Kidney capillary endothelial cell (primary cell): ENCODE results near the gene ACBD7.
A peak's percentile ranks its signal among the peaks of the same experiment; 100 is the strongest.

Experiments used
- DNase-seq: peaks from one replicate; pipeline ENCODE4 v3.0.0-alpha.2; 2018; ENCODE audit warnings: low spot score

ACBD7 gene

DNA sequence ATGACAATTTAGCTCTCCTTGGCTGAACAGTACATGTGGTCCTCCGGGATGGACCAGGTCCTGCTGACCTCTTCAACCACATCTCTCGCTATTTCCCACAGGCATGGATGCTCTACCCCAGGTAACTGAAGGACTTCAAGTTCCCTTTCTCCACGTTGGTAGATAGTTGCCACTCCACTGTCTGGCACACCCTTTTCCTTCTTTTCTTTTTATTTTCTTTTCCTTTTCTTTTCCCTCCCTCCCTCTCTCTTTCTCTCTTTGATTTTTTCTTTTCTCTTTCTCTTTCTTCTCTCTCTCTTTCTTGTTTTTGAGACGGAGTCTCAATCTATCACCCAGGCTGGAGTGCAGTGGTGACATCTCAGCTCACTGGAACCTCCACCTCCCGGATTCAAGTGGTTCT is 2.8 kb upstream of the ACBD7 start:
- no peak for DNase-seq

DNA sequence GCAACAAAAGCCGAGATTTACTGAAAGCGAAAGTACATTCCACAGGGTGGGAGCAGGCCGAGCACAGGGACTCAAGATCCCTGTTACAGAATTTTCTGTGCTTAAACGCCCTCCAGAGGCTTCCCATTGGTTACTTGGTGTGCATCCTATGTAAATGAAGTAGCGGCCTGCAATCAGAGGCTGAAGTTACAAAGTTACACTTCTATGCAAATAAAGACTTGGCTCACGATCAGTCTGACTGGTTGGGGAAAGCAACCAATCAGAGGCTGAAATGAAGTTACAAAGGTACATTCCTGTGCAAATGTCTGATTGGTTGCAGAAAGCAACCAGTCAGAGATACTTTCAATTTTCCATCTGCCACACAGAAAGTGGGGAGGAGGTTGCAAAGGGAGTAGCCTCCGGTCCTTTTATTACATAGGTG is 4.1 kb downstream of the ACBD7 start:
- peak; percentile 74 for DNase-seq

DNA sequence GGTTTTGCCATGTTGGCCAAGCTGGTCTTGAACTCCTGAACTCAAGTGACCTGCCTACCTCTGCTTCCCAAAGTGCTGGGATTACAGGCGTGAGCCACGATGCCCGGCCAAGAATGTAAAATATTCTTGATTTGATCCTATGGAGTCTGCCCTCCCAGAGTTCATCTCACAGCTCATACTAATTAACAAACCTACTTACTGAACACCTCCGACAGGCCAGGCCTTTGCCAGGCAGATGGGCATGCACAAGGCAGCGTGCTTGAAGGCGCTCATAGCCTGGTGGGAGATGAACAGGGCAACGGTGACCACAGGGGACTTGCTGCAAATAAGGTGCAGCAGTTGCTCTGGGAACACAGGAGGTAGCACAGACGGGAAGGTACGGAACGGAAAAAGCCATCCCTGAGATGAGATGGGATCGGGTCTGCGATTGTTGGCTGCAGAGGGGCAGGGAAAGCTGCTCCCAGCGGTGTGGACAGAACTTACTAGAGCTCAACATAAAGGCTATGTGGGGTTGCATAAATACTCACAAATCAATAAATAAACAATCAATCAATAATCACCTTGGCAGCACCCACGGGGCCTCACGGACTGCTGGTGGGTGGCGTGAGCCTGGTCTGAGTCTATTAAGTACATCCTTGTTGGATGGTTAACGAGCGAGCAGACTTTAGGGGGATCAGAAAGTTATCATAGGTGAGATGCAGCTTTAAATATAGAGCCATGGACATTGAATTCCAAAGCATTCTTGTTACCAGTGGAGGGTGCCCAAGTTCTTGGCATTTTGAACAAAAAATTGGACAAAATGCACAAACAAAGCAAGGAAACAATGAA is 4.7 kb downstream of the ACBD7 start:
- no peak for DNase-seq

DNA sequence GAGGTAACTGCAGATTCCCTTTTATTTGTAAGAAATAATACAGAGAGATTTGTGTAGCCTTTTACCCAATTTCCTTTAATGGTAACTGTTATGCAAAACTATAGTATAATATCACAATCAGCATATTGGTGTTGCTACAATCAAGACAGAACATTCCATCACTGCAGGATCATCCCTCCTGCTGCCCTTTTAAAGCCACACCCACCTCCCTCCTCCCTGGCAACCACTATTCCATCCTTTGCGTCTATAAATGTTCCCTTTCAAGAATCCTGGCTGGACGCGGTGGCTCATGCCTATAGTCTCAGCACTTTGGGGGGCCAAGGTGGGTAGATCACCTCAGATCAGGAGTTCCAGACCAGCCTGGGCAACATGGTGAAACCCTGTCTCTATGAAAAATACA is 13.2 kb downstream of the ACBD7 start:
- no peak for DNase-seq

DNA sequence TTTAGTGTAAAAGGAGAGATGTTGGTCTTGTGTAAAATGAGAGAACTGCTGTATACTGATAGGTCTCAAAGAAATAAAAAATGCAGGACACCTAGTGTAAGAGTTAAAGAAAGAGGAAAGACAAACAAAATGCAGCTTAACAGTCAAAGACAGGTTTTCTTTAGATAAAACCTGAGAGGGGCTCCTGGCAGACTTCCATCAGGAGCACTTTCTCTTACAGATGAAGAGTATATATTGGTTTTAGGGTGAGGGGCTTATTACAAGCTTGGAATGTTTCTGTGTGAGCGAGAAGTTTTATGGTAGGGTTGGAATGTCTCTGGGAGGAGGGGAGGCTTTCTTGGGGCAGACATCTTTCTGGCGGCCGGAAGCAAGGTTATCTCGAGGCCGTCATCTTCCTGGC is 16.2 kb downstream of the ACBD7 start:
- DNase-seq, result no peak

DNA sequence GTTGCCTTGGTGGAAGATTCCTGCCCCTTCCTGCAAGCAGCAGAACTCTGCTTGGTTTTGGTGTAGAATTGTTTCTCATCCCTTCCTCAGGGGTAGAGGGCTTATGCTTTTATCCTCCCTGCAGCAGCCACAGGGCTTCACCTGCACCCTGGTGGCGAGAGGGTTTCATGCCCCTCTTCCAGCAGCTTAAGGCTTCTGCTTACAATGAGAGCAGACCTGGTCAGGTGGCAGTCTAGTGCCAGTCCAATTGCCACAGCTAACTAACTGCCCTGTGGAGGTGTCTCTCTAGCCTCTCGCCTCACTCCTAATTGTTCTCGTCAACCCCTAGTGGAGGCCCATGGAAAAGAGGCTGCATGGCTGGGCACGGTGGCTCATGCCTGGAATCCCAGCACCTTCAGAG is 19.3 kb downstream of the ACBD7 start:
- no peak for DNase-seq

DNA sequence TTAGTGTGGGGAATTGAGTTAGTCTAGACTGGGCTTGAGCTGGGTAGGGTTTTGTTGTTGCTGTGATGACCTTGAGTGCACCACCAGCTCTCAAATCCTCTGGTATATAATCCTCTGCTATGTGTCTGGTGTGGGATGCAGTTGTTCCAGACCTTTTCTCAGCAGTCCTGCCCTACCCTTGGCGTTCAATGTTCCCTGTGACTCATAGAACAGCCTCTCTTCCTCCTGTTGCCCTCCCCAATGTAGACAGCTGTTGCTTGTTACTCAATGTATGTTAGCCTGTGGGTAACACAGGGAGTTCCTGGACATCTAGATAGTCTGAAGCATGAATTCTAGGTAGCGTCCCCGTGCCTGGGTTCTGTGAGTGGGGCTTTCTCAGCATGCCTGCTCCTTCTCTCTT is 19.8 kb downstream of the ACBD7 start:
- DNase-seq, result no peak

DNA sequence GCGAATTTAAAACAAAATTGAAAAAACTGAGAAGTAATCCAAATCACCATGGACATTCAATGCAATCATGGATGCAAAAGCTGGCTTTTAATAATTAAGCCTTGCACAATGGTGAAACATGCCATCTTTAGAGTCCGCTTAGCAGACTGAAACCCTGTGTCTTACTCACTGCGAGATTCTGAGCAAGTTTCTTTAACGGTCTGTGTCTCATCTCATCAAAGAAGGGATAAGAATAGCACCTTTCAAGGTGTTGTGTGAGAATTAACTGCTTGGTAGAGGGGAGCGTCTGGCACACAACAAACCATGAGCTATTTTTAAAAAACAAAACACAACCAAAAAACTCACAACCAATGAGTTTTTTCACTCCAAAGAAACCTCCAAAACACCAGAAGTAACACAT is 21.4 kb downstream of the ACBD7 start:
- DNase-seq, result no peak

DNA sequence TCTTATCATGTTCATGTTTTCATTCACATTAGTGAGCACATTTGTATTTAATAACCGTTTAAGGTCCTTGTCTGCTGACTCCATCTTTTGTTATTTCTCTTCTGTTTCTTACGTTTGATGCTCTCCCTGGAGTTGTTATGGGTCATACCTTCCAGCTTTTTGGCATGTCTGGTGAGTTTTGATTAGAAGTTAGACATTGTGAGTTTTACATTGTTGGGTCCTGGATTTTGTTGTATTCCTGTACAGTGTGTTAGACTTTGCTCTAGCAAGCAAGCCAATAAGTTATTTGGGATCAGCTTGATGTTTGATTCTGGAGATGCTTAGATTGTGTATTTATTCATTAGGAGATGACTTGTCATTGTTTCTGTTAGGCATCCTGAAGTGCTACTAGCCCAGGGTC is 27.9 kb downstream of the ACBD7 start:
- DNase-seq, result no peak

DNA sequence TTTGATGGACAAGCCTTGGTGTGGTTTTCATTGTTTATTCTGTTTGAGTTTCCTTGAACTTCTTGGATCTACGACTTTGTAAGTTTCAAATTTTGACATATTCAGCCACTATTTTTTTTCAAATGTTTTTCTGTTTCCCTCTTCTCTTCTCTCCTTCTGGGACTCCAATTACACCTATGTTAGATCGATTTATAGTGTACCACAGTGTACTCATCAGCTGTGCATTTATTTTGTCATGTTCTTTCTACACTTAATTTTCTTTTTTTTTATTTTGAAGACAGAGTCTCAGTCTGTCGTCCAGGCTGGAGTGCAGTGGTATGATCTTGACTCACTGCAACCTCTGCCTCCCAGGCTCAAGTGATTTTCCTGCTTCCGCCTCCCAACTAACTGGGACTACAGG is 28.7 kb downstream of the ACBD7 start:
- DNase-seq, result no peak

DNA sequence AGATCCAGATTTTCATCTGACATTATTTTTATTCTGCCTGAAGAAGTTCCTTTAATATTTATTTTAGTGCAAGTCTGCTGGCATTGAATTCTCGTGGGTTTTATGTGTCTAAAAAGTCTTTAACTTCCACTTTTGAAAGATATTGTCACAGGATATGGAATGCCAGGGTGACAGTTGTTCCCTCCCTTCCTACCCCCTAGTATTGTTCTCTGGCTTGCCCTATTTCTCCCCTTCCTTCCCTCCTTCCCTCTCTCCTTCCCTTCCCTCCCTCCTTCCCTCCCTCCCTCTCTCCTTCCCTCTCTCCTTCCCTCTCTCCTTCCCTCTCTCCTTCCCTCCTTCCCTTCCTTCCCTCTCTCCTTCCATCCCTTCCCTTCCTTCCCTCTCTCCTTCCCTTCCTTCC is 29.9 kb downstream of the ACBD7 start:
- DNase-seq, result no peak

DNA sequence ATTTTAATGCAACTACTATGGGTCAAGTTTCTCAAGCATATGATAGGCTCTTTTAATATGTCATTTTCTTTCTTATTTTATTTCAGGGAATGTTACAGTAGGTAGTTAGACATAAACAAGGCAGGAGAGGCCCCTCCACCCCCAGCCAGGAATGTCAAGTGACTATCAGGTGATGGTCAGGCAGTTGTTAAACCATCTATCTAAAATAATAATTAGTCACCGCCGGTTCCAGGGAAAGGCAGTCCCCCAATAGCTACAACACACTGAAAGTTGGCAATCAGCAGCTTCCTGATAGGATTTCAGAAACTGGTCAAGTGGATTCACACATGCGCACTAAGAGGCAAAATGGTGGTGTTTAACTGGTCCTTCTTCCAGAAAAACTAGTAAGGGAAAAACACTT is 35.5 kb downstream of the ACBD7 start:
- no peak for DNase-seq

DNA sequence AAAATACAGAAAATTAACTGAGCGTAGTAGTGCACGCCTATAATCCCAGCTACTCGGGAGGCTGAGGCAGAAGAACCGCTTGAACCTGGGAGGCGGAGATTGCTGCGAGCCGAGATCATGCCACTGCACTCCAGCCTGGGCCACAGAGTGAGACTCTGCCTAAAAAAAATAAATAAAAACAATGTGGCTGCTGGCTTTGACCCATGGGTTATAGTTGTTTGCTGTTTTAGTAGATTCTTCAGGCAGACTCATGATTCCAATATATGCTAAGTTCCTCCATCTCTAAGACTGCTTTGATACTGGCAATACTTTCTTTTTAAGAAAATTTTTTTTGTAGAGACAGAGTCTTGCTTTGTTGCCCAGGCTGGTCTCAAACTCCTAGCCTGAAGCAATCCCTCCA is 36.5 kb downstream of the ACBD7 start:
- DNase-seq, result no peak

DNA sequence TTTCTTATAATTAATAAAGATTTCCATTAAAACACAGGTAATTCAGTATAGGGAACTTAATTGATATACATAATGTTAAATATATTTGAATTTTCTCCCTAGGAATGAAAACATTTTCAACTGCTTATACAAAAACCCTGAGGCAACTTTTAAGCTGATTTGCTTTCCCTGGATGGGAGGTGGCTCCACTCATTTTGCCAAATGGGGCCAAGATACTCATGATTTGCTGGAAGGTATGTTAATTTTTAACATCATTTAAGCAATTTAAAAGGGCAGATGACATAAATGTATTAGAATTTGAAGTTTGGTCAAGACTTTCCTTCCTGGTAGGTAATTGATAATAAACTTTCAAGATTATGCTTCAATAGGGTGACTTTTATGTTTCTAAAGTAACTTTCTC is 39.0 kb downstream of the ACBD7 start:
- DNase-seq, result no peak

DNA sequence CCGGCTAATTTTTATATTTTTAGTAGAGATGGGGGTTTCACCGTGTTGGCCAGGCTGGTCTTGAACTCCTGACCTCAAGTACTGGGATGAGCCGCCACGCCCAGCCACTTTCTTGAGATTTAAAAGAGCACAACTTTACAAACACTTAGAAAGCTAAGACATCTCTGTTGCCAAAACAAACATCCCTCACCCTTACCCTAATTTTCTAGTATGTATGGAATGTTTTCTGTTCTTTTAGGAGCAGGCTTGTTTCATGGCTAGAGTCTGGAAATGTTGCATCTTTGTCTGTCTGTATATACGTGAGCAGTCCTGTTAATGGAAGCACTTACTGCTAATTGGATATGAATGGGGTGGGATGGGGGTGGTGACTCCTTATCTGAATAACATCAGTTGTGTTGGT is 42.0 kb downstream of the ACBD7 start:
- DNase-seq, result no peak

DNA sequence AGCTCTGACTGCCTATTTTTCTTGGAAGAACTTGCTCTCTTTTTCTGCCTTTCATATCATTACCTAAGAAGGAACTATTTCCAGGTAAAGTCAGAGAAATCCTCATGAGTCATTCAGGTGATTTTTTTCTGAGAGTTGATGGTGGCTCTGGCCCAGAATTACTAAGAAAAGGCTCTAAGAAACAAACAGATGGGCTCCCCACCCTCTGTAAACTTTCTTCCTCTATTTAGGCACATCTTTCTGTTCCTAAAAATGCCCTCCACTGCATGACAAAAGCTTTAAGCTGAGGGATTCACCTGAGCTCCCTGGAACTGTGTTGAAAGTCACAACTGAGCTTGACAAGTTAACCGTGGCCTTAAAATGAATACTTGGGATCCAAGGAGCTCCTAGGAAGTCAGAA is 43.2 kb downstream of the ACBD7 start:
- DNase-seq, result no peak

DNA sequence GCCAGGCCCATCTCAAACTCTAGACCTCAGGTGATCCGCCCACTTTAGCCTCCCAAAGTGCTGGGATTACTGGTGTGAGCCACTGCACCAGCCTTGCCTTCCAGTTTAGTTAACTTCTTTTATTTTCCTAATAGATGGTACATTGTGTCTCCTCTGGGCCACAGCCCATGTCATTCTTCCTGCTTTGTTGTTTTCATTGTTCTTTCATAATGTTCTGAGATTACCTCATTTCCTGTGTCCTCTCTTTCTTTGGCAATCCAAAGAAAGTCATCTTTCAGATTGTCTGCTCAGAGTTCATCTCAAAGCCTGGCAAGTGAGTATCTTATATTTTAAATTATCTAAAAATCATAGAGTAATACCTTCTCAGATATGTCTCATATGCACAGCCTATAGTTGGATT is 44.9 kb downstream of the ACBD7 start, which contains the start of gene OLAH:
Gene OLAH (plus strand): TSS at position 270 of the 400 bp plus-strand sequence. CDS start 3,346 bp downstream, outside the sequence.
- no peak for DNase-seq

DNA sequence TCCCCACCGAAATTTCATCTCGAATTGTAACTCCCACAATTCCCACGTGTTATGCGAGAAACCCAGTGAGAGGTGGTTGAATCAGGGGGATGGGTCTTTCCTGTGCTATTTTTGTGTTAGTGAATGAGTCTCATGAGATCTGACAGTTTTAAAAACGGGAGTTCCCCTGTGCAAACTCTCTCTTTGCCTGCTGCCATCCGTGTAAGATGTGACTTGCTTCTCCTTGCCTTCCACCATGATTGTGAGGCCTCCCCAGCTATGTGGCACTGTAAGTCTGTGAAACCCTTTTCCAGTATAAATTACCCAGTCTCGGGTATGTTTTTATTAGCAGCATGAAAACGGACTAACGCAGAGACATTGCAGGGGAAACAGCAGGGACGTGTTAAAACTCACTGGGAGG is 50.2 kb downstream of the ACBD7 start:
- no peak for DNase-seq

DNA sequence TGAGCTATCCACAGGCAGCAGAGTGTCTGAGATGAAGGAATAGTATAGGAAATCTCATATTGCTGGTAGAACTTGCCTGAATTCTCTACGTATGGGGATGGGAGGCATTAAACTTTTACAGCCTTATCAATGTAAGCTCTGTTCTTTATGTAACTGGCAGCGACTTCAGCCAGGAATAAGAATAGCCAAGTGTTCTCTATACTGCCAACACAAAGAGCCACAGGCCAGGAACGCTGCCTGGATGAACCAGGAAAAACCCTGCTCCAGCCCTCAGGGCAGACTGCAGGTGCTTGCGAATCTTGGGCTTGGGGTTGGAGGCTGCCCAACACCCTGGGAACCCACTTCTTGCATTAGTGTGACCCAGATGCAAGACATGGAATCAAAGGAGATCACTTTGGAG is 50.9 kb downstream of the ACBD7 start:
- no peak for DNase-seq

DNA sequence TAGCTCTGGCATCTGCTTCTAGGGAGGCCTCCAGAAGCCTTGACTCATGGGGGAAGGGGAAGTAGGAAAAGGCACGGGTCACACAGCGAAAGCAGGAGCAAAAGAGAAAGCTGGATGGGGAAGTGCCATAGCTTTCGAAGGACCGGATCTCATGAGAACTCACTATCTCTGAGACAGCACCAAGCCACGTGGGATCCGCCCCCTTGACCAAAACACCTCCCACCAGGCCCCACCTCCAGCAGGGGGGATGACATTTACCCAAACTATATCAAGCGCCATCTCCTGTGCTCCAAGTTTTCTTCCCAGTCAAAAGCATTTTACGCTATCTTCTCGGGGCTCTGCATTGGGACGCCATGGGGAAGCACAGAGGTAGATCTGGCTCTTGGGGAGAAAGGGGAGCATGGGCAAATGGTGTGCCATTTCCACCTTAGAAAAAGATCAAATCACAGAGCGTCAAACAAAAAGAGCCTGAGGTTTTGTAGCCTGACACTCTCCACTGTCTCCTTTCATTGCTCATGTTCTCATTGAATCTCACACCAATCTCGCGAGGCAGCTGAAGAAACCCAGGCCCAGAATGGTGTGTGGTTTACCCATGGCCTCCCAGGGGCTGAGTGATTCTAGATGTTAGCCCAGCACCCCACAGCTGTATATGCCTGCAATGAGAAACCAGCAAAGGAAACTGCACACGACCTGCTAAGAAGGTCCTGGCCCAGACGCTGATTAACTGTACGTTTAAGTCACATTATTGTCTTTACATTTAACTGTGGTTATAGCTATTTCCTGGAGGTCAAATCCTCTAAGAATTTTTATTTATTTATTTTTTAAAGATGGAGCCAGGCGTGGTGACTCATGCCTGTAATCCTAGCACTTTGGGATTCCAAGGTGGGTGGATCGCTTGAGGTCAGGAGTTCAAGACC is 52.9 kb downstream of the ACBD7 start:
- peak; percentile 7 for DNase-seq

DNA sequence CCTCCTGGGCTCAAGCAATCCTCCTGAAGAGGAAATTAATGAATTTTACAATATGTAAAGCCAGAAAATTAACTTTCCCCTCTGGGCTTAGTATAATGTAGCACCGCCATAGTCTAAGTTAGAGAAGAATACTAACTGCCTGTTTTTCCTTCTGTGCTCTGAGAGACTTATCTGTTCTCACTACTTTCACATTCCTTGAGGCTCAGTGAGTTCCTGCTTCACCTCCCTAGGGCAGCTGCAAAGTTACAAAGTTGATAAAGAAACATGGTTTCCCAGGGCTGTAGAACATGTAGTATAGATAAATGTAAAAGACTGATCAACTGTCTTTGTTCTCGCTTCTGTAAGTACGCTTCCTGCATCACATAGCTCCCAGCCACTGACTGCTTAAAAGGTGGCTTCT is 60.8 kb downstream of the ACBD7 start:
- DNase-seq, result no peak
